Uterus (tissue), 4 donors: ENCODE results near the gene WARS2. TPM values are rescaled to one million over a fixed set of nuclear protein-coding genes. Genes with fewer than 3 reads are reported as not detected.

Source experiments
- DNase-seq, 2 donors: peaks; one replicate each; pipeline ENCODE4 v3.0.0-alpha.2; 2019 to 2020
- H3K27ac ChIP-seq, 2 donors: fragments of 200-600 bp; sonication (generic); 1 replicate in 1 of 2; 2 replicates in 1 of 2; pipeline ENCODE4 v1.5.1; 2016 to 2018
- H3K27me3 ChIP-seq, 2 donors: fragments of 200-600 bp; sonication (generic); one replicate each; pipeline ENCODE4 v1.5.1; 2018 to 2019; ENCODE audit warnings: control low read depth in 1 of 2
- H3K36me3 ChIP-seq, 2 donors: fragments of 200-600 bp; sonication (generic); one replicate each; pipeline ENCODE4 v1.5.1; 2019; ENCODE audit warnings: control low read depth in 1 of 2
- H3K4me1 ChIP-seq, 2 donors: fragments of 200-600 bp; sonication (generic); one replicate each; pipeline ENCODE4 v1.5.1; 2018 to 2019; ENCODE audit warnings: control low read depth in 1 of 2
- H3K4me3 ChIP-seq, 2 donors: fragments of 200-600 bp; sonication (generic); 1 replicate in 1 of 2; 2 replicates in 1 of 2; pipeline ENCODE4 v1.5.1; 2018 to 2019; ENCODE audit warnings: mild to moderate bottlenecking in 1 of 2
- H3K9me3 ChIP-seq, 2 donors: fragments of 200-600 bp; sonication (generic); one replicate each; pipeline ENCODE4 v1.5.1; 2019; ENCODE audit warnings: control low read depth in 1 of 2
- CTCF ChIP-seq, 4 experiments: fragments of 200-600 bp in 2 of 4; fragments of 450-650 bp in 2 of 4; sonication (generic) in 2 of 4; IDR thresholded peaks; one replicate each; pipeline ENCODE4 v1.5.1; 2016 to 2019; ENCODE audit warnings: antibody characterized with exemption in 4 of 4, mild to moderate bottlenecking in 2 of 4, moderate library complexity in 1 of 4
- POLR2A ChIP-seq, 2 donors: fragments of 450-650 bp; IDR thresholded peaks; one replicate each; pipeline ENCODE4 v1.6.1; 2016; ENCODE audit warnings: antibody characterized with exemption in 2 of 2, mild to moderate bottlenecking in 1 of 2, moderate library complexity in 1 of 2
- intact Hi-C: fragments of 100-400 bp; cut with DNase I; formaldehyde crosslinking; loops from one replicate; pipeline ENCODE4 v1.15.1; 2023; ENCODE audit warnings: low total_unique reads
- total RNA-seq, 4 donors: library from RNA; depleted of rRNA in 3 of 4; stranded (reverse); fragments of >200 nt in 3 of 4; gene quantifications; one replicate each; pipeline versions ENCODE4 v1.1.0 to v1.2.4, GENCODE V29; 2014 to 2023
- donor health status: DM: yes; HTN: yes; CAD: no.

The WARS2 gene
- total RNA-seq, 4 donors from 2014 or later, result 13.5 to 22.6 (median 18.5) TPM

- Histone ChIP-seq H3K4me3 (no peak overlapping the region), H3K4me1 (no peaks in the 10 kb centered on the region), H3K27ac (no peak overlapping the region), H3K27me3 (peaks cover 13 to 74% of the 10 kb centered on the region in 2 donors), H3K9me3 (no peaks in the 10 kb centered on the region), H3K36me3 (no peaks in the 10 kb centered on the region)
- no peak for DNase-seq
- no peak for TF ChIP-seq POLR2A (IDR thresholded peaks at IDR 0.05)
- no peak for TF ChIP-seq CTCF (IDR thresholded peaks at IDR 0.05)
- intact Hi-C loops, result no loop called here
Measured at GRCh38 chr1:119000371-119001180, 139.9 kb downstream of the WARS2 start.

- Histone ChIP-seq H3K27ac (no peak overlapping the region), H3K27me3 (peaks cover 7 to 74% of the 10 kb centered on the region in 2 donors)
- intact Hi-C loops, result no loop called here
Measured at GRCh38 chr1:118999348-119000071, 140.9 kb downstream of the WARS2 start.

GRCh38 chr1:118998171-118998570 is 142.3 kb downstream of the WARS2 start:
- H3K27me3 ChIP-seq, result peaks cover 10 to 75% of the 10 kb centered on the region in 2 donors
- H3K9me3 ChIP-seq, result no peaks in the 10 kb centered on the region
- no peaks in the 10 kb centered on the region for H3K4me1 ChIP-seq
- intact Hi-C loops, result no loop called here
- no peak for DNase-seq
- H3K4me3 ChIP-seq, result no peak overlapping the region
- H3K36me3 ChIP-seq, result no peaks in the 10 kb centered on the region
- H3K27ac ChIP-seq, result no peak overlapping the region
- TF ChIP-seq CTCF (IDR thresholded peaks at IDR 0.05), result no peak
- no peak for TF ChIP-seq POLR2A (IDR thresholded peaks at IDR 0.05)

More at GRCh38 chr1:118999348-119000071, 140.9 kb downstream of the WARS2 start:
- no peak for DNase-seq
- no peak overlapping the region for H3K4me3 ChIP-seq
- no peaks in the 10 kb centered on the region for H3K4me1 ChIP-seq
- TF ChIP-seq POLR2A (IDR thresholded peaks at IDR 0.05), result no peak
- TF ChIP-seq CTCF (IDR thresholded peaks at IDR 0.05), result no peak
- H3K36me3 ChIP-seq, result no peaks in the 10 kb centered on the region
- no peaks in the 10 kb centered on the region for H3K9me3 ChIP-seq

GRCh38 chr1:118997225-118997624 is 143.2 kb downstream of the WARS2 start:
- intact Hi-C loops, result no loop called here
- no peak overlapping the region for H3K27ac ChIP-seq
- DNase-seq, result no peak
- H3K27me3 ChIP-seq, result peaks cover 17 to 77% of the 10 kb centered on the region in 2 donors
- H3K36me3 ChIP-seq, result no peaks in the 10 kb centered on the region
- no peak for TF ChIP-seq POLR2A (IDR thresholded peaks at IDR 0.05)
- TF ChIP-seq CTCF (IDR thresholded peaks at IDR 0.05), result no peak
- H3K4me3 ChIP-seq, result no peak overlapping the region
- H3K9me3 ChIP-seq, result no peaks in the 10 kb centered on the region
- no peaks in the 10 kb centered on the region for H3K4me1 ChIP-seq
